GM12878 (cell line): ENCODE results near the gene ADAMTSL4. TPM values are rescaled to one million over a fixed set of nuclear protein-coding genes. Genes with fewer than 3 reads are reported as not detected.

Source experiments
- BHLHE40 ChIP-seq, 2 experiments: fragments of 450-650 bp in 1 of 2; IDR thresholded peaks; 2 replicates each; pipeline ENCODE4 v1.6.1; 2011 to 2017; ENCODE audit warnings: low read depth in 2 of 2, borderline replicate concordance in 1 of 2, improper control_type of control experiment in 1 of 2, low read length in 1 of 2, mild to moderate bottlenecking in 1 of 2
- CREM ChIP-seq: IDR thresholded peaks from 2 replicates; pipeline ENCODE4 v1.6.1; 2014; ENCODE audit warnings: antibody characterized with exemption, low read depth
- HDAC2 ChIP-seq: fragments of 200-600 bp; sonication (generic); IDR thresholded peaks from 2 replicates; pipeline ENCODE4 v1.6.1; 2017
- HDGF ChIP-seq: fragments of 450-650 bp; IDR thresholded peaks from 2 replicates; pipeline ENCODE4 v1.6.1; 2016; ENCODE audit warnings: antibody characterized with exemption
- KDM1A ChIP-seq: fragments of 200-600 bp; sonication (generic); IDR thresholded peaks from 2 replicates; pipeline ENCODE4 v1.6.1; 2016; ENCODE audit warnings: borderline replicate concordance
- MYC ChIP-seq: IDR thresholded peaks from 2 replicates; pipeline ENCODE4 v1.6.1; 2011; ENCODE audit warnings: mild to moderate bottlenecking, low read length, moderate library complexity, inconsistent platforms; ENCODE audit not compliant: insufficient read depth, insufficient replicate concordance, insufficient read length, severe bottlenecking
- NBN ChIP-seq: fragments of 450-650 bp; IDR thresholded peaks from 2 replicates; pipeline ENCODE4 v1.6.1; 2016
- NFIC ChIP-seq: IDR thresholded peaks from 2 replicates; pipeline ENCODE4 v1.6.1; 2012; ENCODE audit warnings: low read depth, mild to moderate bottlenecking, inconsistent platforms, low read length, moderate library complexity
- NFXL1 ChIP-seq: fragments of 450-650 bp; IDR thresholded peaks from 2 replicates; pipeline ENCODE4 v1.6.1; 2017; ENCODE audit warnings: antibody characterized with exemption, mild to moderate bottlenecking, borderline replicate concordance
- NFYA ChIP-seq: IDR thresholded peaks from 2 replicates; pipeline ENCODE4 v1.6.1; 2011; ENCODE audit warnings: low read depth, mild to moderate bottlenecking, low read length, improper control_type of control experiment, borderline replicate concordance
- SMAD1 ChIP-seq: fragments of 450-650 bp; IDR thresholded peaks from 2 replicates; pipeline ENCODE4 v1.6.1; 2018; ENCODE audit warnings: mild to moderate bottlenecking, low read depth; ENCODE audit not compliant: partially characterized antibody
- SMAD5 ChIP-seq: IDR thresholded peaks from 2 replicates; pipeline ENCODE4 v1.6.1; 2016; ENCODE audit warnings: antibody characterized with exemption, low read depth
- SUPT20H ChIP-seq: IDR thresholded peaks from 2 replicates; pipeline ENCODE4 v1.6.1; 2011; ENCODE audit warnings: low read depth, mild to moderate bottlenecking, low read length, moderate library complexity, borderline replicate concordance; ENCODE audit not compliant: control insufficient read depth
- TAF1 ChIP-seq: IDR thresholded peaks from 2 replicates; pipeline ENCODE4 v1.6.1; 2011; ENCODE audit warnings: mild to moderate bottlenecking, low read depth, low read length, borderline replicate concordance
- WRNIP1 ChIP-seq: IDR thresholded peaks from 2 replicates; pipeline ENCODE4 v1.6.1; 2011; ENCODE audit warnings: low read depth, low read length, improper control_type of control experiment, borderline replicate concordance
- polyA plus RNA-seq, 11 experiments: library from polyadenylated mRNA; depleted of rRNA in 4 of 11; unstranded in 6 of 11; stranded (reverse) in 5 of 11; fragments of >200 nt; fragmentation: Nextera tagmentation in 4 of 11; fragmentation: Illumina TruSeq in 1 of 11; extraction: Ambion mirVana in 4 of 11; extraction: Trizol in 1 of 11; gene quantifications; 1 replicate in 1 of 11; 2 replicates in 10 of 11; pipeline versions ENCODE4 v1.2.1 to v1.2.3, GENCODE V29; 2011 to 2016; ENCODE audit warnings: inconsistent platforms in 2 of 11, missing spikeins in 2 of 11, low read depth in 1 of 11
- total RNA-seq, 4 experiments: library from RNA; depleted of rRNA in 3 of 4; stranded (reverse); fragments of >200 nt in 3 of 4; fragmentation: Illumina TruSeq in 1 of 4; extraction: Trizol in 1 of 4; gene quantifications; 2 replicates each; pipeline versions ENCODE4 v1.2.1 to v1.2.3, GENCODE V29; 2013 to 2021
- TF ChIP-seq, protein P1 (sequence below): IDR thresholded peaks from 2 replicates; pipeline ENCODE4 v1.6.1; 2012; ENCODE audit warnings: low read length, inconsistent platforms
- TF ChIP-seq, protein P2 (sequence below): fragments of 450-650 bp; formaldehyde crosslinking; IDR thresholded peaks from 2 replicates; pipeline ENCODE4 v1.4.0; 2020; ENCODE audit warnings: mild to moderate bottlenecking, moderate library complexity
- TF ChIP-seq, protein P3 (sequence below): fragments of 450-650 bp; IDR thresholded peaks from 2 replicates; pipeline ENCODE4 v1.6.1; 2017; ENCODE audit warnings: mild to moderate bottlenecking, low read depth, inconsistent platforms; ENCODE audit not compliant: poor library complexity, severe bottlenecking
- TF ChIP-seq, protein P4 (sequence below): fragments of 450-650 bp; IDR thresholded peaks from 2 replicates; pipeline ENCODE4 v1.6.1; 2016; ENCODE audit warnings: mild to moderate bottlenecking

The ADAMTSL4 gene
- total and polyA plus RNA-seq, 10 of the 15 experiments (the other 5 are each of a cell fraction or from before 2014, with no cell fraction given) = 0.04 to 0.15 (median 0.05) TPM; not detected in 5

DNA sequence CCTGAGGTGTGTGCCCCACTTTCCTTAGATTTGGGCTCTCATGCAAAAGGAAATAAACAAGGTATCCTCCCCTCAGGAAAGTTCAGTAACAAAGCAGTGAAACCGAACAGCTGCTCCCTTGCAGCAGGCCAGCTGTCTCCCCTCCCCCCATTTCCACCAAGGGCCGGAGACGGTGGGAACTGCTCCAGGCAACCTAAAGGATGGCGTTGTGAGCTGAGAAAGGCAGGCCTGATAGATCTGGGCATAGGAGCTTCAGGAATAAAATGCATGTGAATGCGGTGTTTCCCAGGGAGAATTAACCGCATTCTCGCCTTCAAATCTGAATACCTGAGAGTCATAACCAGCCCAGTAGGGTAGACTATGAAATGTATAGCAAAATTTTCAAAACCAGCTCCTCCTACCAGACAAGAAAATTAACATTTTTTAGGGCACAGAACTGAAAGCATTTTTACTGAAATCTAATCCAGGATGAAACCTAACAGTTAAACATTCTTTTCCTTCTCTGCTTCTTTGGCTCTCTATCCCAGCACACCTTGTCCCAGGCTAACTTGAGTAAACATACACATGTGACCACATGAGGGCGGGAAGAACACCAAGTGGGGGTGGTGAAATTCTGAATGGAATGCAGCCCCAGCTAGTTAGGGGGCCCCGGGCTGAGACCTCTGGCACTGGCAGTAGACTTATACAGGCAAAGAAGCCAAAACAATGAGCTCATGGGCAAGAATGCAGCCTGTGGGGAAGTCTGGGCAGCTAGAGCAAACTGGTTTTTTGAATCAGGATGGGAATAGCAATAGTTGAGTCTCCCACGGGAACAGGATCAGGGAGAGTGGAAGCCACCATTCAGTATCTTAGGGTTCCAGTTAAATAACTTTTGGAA lies 18.7 kb downstream of the ADAMTSL4 start (continued):
- TF ChIP-seq BHLHE40 (IDR thresholded peaks at IDR 0.05; ENCODE audit: borderline replicate concordance in 1 of 2, low read depth in 2 of 2, low read length in 1 of 2) (no peak; a peak in 1 of 4 replicates), CREM (no peak), NFIC (no peak), KDM1A (0 out of 2 replicates have a peak, but pooled peaks have one; percentile 44), HDGF (no peak), NFYA (no peak), WRNIP1 (no peak), SMAD5 (no peak), NBN (peak; percentile 77; the same call in 1 of the 2 replicates), HDAC2 (peak; percentile 18; the same call in 1 of the 2 replicates), MYC (no peak), SUPT20H (no peak), SMAD1 (no peak), TAF1 (no peak; the same call in none of the 2 replicates), NFXL1 (no peak)
- TF ChIP-seq, protein P1, sequence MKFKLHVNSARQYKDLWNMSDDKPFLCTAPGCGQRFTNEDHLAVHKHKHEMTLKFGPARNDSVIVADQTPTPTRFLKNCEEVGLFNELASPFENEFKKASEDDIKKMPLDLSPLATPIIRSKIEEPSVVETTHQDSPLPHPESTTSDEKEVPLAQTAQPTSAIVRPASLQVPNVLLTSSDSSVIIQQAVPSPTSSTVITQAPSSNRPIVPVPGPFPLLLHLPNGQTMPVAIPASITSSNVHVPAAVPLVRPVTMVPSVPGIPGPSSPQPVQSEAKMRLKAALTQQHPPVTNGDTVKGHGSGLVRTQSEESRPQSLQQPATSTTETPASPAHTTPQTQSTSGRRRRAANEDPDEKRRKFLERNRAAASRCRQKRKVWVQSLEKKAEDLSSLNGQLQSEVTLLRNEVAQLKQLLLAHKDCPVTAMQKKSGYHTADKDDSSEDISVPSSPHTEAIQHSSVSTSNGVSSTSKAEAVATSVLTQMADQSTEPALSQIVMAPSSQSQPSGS = no peak
- TF ChIP-seq, protein P2, sequence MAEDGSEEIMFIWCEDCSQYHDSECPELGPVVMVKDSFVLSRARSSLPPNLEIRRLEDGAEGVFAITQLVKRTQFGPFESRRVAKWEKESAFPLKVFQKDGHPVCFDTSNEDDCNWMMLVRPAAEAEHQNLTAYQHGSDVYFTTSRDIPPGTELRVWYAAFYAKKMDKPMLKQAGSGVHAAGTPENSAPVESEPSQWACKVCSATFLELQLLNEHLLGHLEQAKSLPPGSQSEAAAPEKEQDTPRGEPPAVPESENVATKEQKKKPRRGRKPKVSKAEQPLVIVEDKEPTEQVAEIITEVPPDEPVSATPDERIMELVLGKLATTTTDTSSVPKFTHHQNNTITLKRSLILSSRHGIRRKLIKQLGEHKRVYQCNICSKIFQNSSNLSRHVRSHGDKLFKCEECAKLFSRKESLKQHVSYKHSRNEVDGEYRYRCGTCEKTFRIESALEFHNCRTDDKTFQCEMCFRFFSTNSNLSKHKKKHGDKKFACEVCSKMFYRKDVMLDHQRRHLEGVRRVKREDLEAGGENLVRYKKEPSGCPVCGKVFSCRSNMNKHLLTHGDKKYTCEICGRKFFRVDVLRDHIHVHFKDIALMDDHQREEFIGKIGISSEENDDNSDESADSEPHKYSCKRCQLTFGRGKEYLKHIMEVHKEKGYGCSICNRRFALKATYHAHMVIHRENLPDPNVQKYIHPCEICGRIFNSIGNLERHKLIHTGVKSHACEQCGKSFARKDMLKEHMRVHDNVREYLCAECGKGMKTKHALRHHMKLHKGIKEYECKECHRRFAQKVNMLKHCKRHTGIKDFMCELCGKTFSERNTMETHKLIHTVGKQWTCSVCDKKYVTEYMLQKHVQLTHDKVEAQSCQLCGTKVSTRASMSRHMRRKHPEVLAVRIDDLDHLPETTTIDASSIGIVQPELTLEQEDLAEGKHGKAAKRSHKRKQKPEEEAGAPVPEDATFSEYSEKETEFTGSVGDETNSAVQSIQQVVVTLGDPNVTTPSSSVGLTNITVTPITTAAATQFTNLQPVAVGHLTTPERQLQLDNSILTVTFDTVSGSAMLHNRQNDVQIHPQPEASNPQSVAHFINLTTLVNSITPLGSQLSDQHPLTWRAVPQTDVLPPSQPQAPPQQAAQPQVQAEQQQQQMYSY = no peak
- TF ChIP-seq, protein P3, sequence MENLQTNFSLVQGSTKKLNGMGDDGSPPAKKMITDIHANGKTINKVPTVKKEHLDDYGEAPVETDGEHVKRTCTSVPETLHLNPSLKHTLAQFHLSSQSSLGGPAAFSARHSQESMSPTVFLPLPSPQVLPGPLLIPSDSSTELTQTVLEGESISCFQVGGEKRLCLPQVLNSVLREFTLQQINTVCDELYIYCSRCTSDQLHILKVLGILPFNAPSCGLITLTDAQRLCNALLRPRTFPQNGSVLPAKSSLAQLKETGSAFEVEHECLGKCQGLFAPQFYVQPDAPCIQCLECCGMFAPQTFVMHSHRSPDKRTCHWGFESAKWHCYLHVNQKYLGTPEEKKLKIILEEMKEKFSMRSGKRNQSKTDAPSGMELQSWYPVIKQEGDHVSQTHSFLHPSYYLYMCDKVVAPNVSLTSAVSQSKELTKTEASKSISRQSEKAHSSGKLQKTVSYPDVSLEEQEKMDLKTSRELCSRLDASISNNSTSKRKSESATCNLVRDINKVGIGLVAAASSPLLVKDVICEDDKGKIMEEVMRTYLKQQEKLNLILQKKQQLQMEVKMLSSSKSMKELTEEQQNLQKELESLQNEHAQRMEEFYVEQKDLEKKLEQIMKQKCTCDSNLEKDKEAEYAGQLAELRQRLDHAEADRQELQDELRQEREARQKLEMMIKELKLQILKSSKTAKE = no peak
- TF ChIP-seq, protein P4, sequence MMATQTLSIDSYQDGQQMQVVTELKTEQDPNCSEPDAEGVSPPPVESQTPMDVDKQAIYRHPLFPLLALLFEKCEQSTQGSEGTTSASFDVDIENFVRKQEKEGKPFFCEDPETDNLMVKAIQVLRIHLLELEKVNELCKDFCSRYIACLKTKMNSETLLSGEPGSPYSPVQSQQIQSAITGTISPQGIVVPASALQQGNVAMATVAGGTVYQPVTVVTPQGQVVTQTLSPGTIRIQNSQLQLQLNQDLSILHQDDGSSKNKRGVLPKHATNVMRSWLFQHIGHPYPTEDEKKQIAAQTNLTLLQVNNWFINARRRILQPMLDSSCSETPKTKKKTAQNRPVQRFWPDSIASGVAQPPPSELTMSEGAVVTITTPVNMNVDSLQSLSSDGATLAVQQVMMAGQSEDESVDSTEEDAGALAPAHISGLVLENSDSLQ = no peak
